IPS-NIHi11 (cell line): Measurements from ENCODE around the gene NFIC.
"Not testable (repeated sequence)": the region's sequence is repeated elsewhere in the genome, so short reads cannot be mapped to it uniquely, and the experiment has no call there.

ENCODE experiments used
- DNase-seq: peaks from one replicate; pipeline ENCODE4 v3.0.0; 2012; ENCODE audit warnings: mixed read lengths, low spot score

The NFIC gene

GRCh38 chr19:3365836-3366752 lies at the start of gene NFIC:
NFIC (plus strand) TSS chr19:3366583; CDS start chr19:3366637, 54 bp downstream.
- peak; percentile 80 for DNase-seq

- no peak for DNase-seq
Observed at GRCh38 chr19:3316659-3317207, 49.6 kb upstream of the NFIC start.

GRCh38 chr19:3319643-3320353 lies 46.6 kb upstream of the NFIC start:
- peak; percentile 4 for DNase-seq

- no peak for DNase-seq
Observed at GRCh38 chr19:3320354-3320670, 46.1 kb upstream of the NFIC start.

- no peak for DNase-seq
Observed at GRCh38 chr19:3320853-3321252, 45.5 kb upstream of the NFIC start.

GRCh38 chr19:3321696-3322095 lies 44.7 kb upstream of the NFIC start:
- DNase-seq = no peak

- DNase-seq = no peak
Observed at GRCh38 chr19:3322199-3322978, 44.0 kb upstream of the NFIC start.

- DNase-seq = no peak
Observed at GRCh38 chr19:3323026-3323425, 43.4 kb upstream of the NFIC start.

GRCh38 chr19:3323658-3324057 lies 42.7 kb upstream of the NFIC start:
- no peak for DNase-seq

GRCh38 chr19:3324405-3324856 lies 42.0 kb upstream of the NFIC start:
- DNase-seq = peak; percentile 72

GRCh38 chr19:3325451-3325850 lies 40.9 kb upstream of the NFIC start:
- DNase-seq = no peak

- no peak for DNase-seq
Observed at GRCh38 chr19:3328743-3329142, 37.6 kb upstream of the NFIC start.

- no peak for DNase-seq
Observed at GRCh38 chr19:3330047-3330446, 36.3 kb upstream of the NFIC start.

GRCh38 chr19:3332232-3332631 lies 34.2 kb upstream of the NFIC start:
- DNase-seq = not testable (repeated sequence)

GRCh38 chr19:3333020-3333583 lies 33.3 kb upstream of the NFIC start:
- no peak for DNase-seq

- no peak for DNase-seq
Observed at GRCh38 chr19:3333662-3334061, 32.7 kb upstream of the NFIC start.

GRCh38 chr19:3334749-3335430 lies 31.5 kb upstream of the NFIC start:
- not testable (repeated sequence) for DNase-seq

- no peak for DNase-seq
Observed at GRCh38 chr19:3335431-3336350, 30.7 kb upstream of the NFIC start.

GRCh38 chr19:3336351-3336679 lies 30.1 kb upstream of the NFIC start:
- DNase-seq = no peak
